CD14-positive monocyte (primary cell): ENCODE data around the gene DRD1. TPM values are rescaled to one million over a fixed set of nuclear protein-coding genes. Genes with fewer than 3 reads are reported as not detected.

ENCODE experiments used
- DNase-seq, 3 donors: peaks; one replicate each; pipeline ENCODE4 v3.0.0-alpha.2; 2011 to 2022
- H2AFZ ChIP-seq: 2 replicates; pipeline ENCODE4 v1.6.0; 2012; ENCODE audit warnings: mild to moderate bottlenecking, low read depth, low read length, inconsistent platforms; ENCODE audit not compliant: insufficient read depth, poor library complexity, severe bottlenecking
- H3K27ac ChIP-seq, 2 donors: 1 replicate in 1 of 2; 2 replicates in 1 of 2; pipeline ENCODE4 v1.5.1; 2012 to 2013; ENCODE audit warnings: low read length in 2 of 2, control low read depth in 1 of 2, inconsistent platforms in 1 of 2, low read depth in 1 of 2, mild to moderate bottlenecking in 1 of 2
- H3K27me3 ChIP-seq, 2 donors: one replicate each; pipeline versions ENCODE4 v1.6.0 to v1.6.1; 2011 to 2013; ENCODE audit warnings: low read length in 2 of 2; ENCODE audit not compliant: control insufficient read depth in 2 of 2, insufficient read depth in 2 of 2
- H3K36me3 ChIP-seq, 2 donors: replicated peaks in 1 of 2; 1 replicate in 1 of 2; 2 replicates in 1 of 2; pipeline versions ENCODE4 v1.5.1 to v1.6.1; 2012 to 2013; ENCODE audit warnings: low read length in 2 of 2, control low read depth in 1 of 2, inconsistent platforms in 1 of 2, mild to moderate bottlenecking in 1 of 2; ENCODE audit not compliant: insufficient read depth in 2 of 2, control insufficient read depth in 1 of 2
- H3K4me1 ChIP-seq, 2 donors: 1 replicate in 1 of 2; 2 replicates in 1 of 2; pipeline versions ENCODE4 v1.5.1 to v1.6.1; 2012 to 2013; ENCODE audit warnings: low read length in 2 of 2, control low read depth in 1 of 2, inconsistent platforms in 1 of 2, mild to moderate bottlenecking in 1 of 2, moderate library complexity in 1 of 2; ENCODE audit not compliant: insufficient read depth in 2 of 2, control insufficient read depth in 1 of 2
- H3K4me2 ChIP-seq: replicated peaks from 2 replicates; pipeline ENCODE3; 2012; ENCODE audit warnings: low read length, moderate library complexity, mild to moderate bottlenecking; ENCODE audit not compliant: poor library complexity, severe bottlenecking; ENCODE audit errors: extremely low read depth
- H3K4me3 ChIP-seq, 3 experiments: fragments of 200-600 bp in 1 of 3; sonication (generic) in 1 of 3; replicated peaks in 1 of 3; 1 replicate in 2 of 3; 2 replicates in 1 of 3; pipeline ENCODE4 v1.5.1; 2011 to 2013; ENCODE audit warnings: low read length in 3 of 3, mild to moderate bottlenecking in 3 of 3, control low read depth in 2 of 3, low read depth in 2 of 3, inconsistent platforms in 1 of 3, moderate library complexity in 1 of 3
- H3K79me2 ChIP-seq: 2 replicates; pipeline ENCODE4 v1.6.0; 2012; ENCODE audit warnings: mild to moderate bottlenecking, control low read depth, inconsistent platforms, low read length, moderate library complexity; ENCODE audit not compliant: insufficient read depth
- H3K9ac ChIP-seq: 2 replicates; pipeline ENCODE4 v1.6.0; 2017; ENCODE audit warnings: low read length, mild to moderate bottlenecking; ENCODE audit not compliant: insufficient read depth, poor library complexity, severe bottlenecking
- H3K9me3 ChIP-seq, 2 donors: replicated peaks in 1 of 2; 1 replicate in 1 of 2; 2 replicates in 1 of 2; pipeline versions ENCODE4 v1.5.1 to v1.6.1; 2012 to 2013; ENCODE audit warnings: low read length in 2 of 2, control low read depth in 1 of 2; ENCODE audit not compliant: control insufficient read depth in 1 of 2, insufficient read depth in 1 of 2
- H4K20me1 ChIP-seq: 2 replicates; pipeline ENCODE4 v1.6.0; 2012; ENCODE audit warnings: mild to moderate bottlenecking, low read length, control low read depth, moderate library complexity; ENCODE audit not compliant: insufficient read depth
- H3K27ac Mint-ChIP-seq, 7 donors: one replicate each; pipeline ENCODE4 v1.8.0; 2020; ENCODE audit warnings: mild to moderate bottlenecking in 7 of 7, mixed read lengths in 7 of 7, moderate library complexity in 6 of 7, inconsistent platforms in 2 of 7
- H3K27me3 Mint-ChIP-seq, 3 donors: one replicate each; pipeline ENCODE4 v1.8.0; 2021 to 2022; ENCODE audit warnings: low read depth in 3 of 3, mild to moderate bottlenecking in 3 of 3, mixed read lengths in 3 of 3, moderate library complexity in 3 of 3, inconsistent platforms in 1 of 3
- H3K36me3 Mint-ChIP-seq, 2 donors: one replicate each; pipeline ENCODE4 v1.8.0; 2020; ENCODE audit warnings: mixed read lengths in 2 of 2, inconsistent platforms in 1 of 2, mild to moderate bottlenecking in 1 of 2
- H3K4me1 Mint-ChIP-seq: one replicate; pipeline ENCODE4 v1.8.0; 2020; ENCODE audit warnings: mild to moderate bottlenecking, mixed read lengths
- H3K4me3 Mint-ChIP-seq, 2 donors: one replicate each; pipeline ENCODE4 v1.8.0; 2020; ENCODE audit warnings: mild to moderate bottlenecking in 2 of 2, mixed read lengths in 2 of 2, moderate library complexity in 1 of 2
- H3K9me3 Mint-ChIP-seq, 7 donors: one replicate each; pipeline ENCODE4 v1.8.0; 2020 to 2022; ENCODE audit warnings: mixed read lengths in 7 of 7, mild to moderate bottlenecking in 6 of 7, moderate library complexity in 6 of 7, inconsistent platforms in 2 of 7
- WGBS: methylation state at CpG from one replicate; pipeline ENCODE4 v1.1.5; 2013; ENCODE audit warnings: missing lambda C conversion rate; ENCODE audit not compliant: insufficient coverage; 5-methylcytosine and 5-hydroxymethylcytosine counted together
- intact Hi-C, 2 donors: fragments of 100-400 bp; cut with micrococcal nuclease; formaldehyde crosslinking; loops; one replicate each; pipeline versions ENCODE4 v1.15.0 to v1.15.1; 2023
- polyA plus RNA-seq, 3 donors: library from polyadenylated mRNA; depleted of rRNA in 1 of 3; unstranded in 2 of 3; stranded (reverse) in 1 of 3; fragments of 300-500 nt in 2 of 3; fragments of >200 nt in 1 of 3; fragmentation: Illumina TruSeq in 2 of 3; gene quantifications; 1 replicate in 2 of 3; 2 replicates in 1 of 3; pipeline ENCODE4 v1.2.3, GENCODE V29; 2012 to 2021
- TF ChIP-seq, protein P1 (sequence below): fragments of 200-600 bp; IDR thresholded peaks from one replicate; pipeline ENCODE4 v1.8.0; 2022; ENCODE audit warnings: antibody characterized with exemption, mild to moderate bottlenecking

The DRD1 gene
- polyA plus RNA-seq, 3 donors, result not detected

DNA sequence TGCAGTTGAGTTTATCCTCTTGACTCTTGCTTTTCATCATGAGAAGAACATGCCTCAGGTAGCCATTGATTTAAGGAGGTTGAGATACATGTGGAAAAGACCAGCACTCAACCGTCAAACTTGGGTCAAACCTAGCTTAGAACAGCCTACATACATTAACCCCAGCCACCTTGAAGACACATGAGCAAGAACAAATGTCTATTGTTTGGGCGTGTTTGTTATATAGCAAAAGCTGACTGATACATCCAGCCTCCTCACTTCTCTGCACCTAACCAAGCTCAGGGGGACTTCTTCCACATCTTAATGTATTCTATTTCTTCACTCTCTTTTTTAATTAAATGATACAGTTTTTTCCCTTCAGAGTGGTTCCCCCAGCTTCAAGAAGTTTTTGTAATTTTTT is 28.7 kb downstream of the DRD1 start:
- Histone ChIP-seq H3K4me1 (no peaks in the 10 kb centered on the region), H3K4me3 (no peak overlapping the region), H3K36me3 (no peaks in the 10 kb centered on the region), H4K20me1 (no peaks in the 10 kb centered on the region), H3K79me2 (no peaks in the 10 kb centered on the region), H3K9me3 (peaks cover 0 to 5% of the 10 kb centered on the region in 2 donors), H3K4me2 (no peak overlapping the region), H3K9ac (no peak overlapping the region), H3K27ac (no peak overlapping the region), H3K27me3 (peaks cover 2 to 5% of the 10 kb centered on the region in 2 donors), H2AFZ (no peak overlapping the region)
- Mint-ChIP-seq H3K36me3 (no peaks in the 10 kb centered on the region), H3K4me3 (no peak overlapping the region), H3K4me1 (peaks cover 5% of the 10 kb centered on the region), H3K27me3 (peaks cover 3 to 10% (median 6%) of the 10 kb centered on the region in 3 donors), H3K9me3 (peaks cover 0 to 11% (median 3%) of the 10 kb centered on the region in 7 donors), H3K27ac (no peak overlapping the region)
- WGBS, result no CpG with 5 or more reads among the region's 2 CpGs
- TF ChIP-seq, protein P1, sequence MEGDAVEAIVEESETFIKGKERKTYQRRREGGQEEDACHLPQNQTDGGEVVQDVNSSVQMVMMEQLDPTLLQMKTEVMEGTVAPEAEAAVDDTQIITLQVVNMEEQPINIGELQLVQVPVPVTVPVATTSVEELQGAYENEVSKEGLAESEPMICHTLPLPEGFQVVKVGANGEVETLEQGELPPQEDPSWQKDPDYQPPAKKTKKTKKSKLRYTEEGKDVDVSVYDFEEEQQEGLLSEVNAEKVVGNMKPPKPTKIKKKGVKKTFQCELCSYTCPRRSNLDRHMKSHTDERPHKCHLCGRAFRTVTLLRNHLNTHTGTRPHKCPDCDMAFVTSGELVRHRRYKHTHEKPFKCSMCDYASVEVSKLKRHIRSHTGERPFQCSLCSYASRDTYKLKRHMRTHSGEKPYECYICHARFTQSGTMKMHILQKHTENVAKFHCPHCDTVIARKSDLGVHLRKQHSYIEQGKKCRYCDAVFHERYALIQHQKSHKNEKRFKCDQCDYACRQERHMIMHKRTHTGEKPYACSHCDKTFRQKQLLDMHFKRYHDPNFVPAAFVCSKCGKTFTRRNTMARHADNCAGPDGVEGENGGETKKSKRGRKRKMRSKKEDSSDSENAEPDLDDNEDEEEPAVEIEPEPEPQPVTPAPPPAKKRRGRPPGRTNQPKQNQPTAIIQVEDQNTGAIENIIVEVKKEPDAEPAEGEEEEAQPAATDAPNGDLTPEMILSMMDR, result no peak
- intact Hi-C loops, result no loop called here
- DNase-seq, result no peak

DNA sequence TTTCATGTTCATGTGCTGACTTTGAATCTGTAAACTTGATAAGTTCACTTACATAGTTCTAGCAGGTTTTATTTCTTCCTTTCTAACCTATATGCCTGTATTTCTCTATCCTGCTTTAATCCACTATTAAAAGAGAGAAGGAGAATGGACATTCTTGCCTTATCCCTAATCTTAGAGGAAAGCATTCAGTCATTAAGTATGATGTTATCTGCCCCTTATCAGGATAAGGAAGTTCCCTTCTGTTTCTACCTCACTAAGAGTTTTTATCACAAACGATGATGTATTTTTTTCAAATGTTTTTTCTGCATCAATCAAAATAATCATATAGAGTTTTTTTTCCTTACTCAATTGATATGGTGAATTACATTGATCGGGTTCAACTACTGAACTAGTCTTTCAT is 33.1 kb downstream of the DRD1 start:
- H3K9ac ChIP-seq, result no peak overlapping the region
- H3K4me2 ChIP-seq, result no peak overlapping the region
- no peaks in the 10 kb centered on the region for H3K36me3 Mint-ChIP-seq
- peaks cover 0 to 5% of the 10 kb centered on the region in 2 donors for H3K9me3 ChIP-seq
- peaks cover 2 to 5% of the 10 kb centered on the region in 2 donors for H3K27me3 ChIP-seq
- peaks cover 5% of the 10 kb centered on the region for H3K4me1 Mint-ChIP-seq
- no peak overlapping the region for H3K27ac Mint-ChIP-seq
- no peaks in the 10 kb centered on the region for H3K4me1 ChIP-seq
- H4K20me1 ChIP-seq, result no peaks in the 10 kb centered on the region
- WGBS, result no CpG with 5 or more reads among the region's 2 CpGs
- no peak overlapping the region for H3K4me3 ChIP-seq
- peaks cover 0 to 6% (median 3%) of the 10 kb centered on the region in 7 donors for H3K9me3 Mint-ChIP-seq
- no peak overlapping the region for H3K27ac ChIP-seq
- TF ChIP-seq, protein P1, result no peak
- H3K27me3 Mint-ChIP-seq, result peaks cover 3 to 9% (median 8%) of the 10 kb centered on the region in 3 donors
- H3K79me2 ChIP-seq, result no peaks in the 10 kb centered on the region
- no peak overlapping the region for H3K4me3 Mint-ChIP-seq
- no peak overlapping the region for H2AFZ ChIP-seq
- no peak for DNase-seq
- intact Hi-C loops, result no loop called here
- H3K36me3 ChIP-seq, result no peaks in the 10 kb centered on the region
